GM18858 (cell line): Measurements from ENCODE around the gene MASP2.
A peak's percentile ranks its signal among the peaks of the same experiment; 100 is the strongest.
"Not testable (repeated sequence)": the region's sequence is repeated elsewhere in the genome, so short reads cannot be mapped to it uniquely, and the experiment has no call there.

ENCODE experiments used
- ATAC-seq: cut with Tn5 transposase; IDR thresholded peaks from one replicate; pipeline ENCODE4 v1.9.1; 2021; ENCODE audit not compliant: unreplicated experiment

Gene MASP2

DNA sequence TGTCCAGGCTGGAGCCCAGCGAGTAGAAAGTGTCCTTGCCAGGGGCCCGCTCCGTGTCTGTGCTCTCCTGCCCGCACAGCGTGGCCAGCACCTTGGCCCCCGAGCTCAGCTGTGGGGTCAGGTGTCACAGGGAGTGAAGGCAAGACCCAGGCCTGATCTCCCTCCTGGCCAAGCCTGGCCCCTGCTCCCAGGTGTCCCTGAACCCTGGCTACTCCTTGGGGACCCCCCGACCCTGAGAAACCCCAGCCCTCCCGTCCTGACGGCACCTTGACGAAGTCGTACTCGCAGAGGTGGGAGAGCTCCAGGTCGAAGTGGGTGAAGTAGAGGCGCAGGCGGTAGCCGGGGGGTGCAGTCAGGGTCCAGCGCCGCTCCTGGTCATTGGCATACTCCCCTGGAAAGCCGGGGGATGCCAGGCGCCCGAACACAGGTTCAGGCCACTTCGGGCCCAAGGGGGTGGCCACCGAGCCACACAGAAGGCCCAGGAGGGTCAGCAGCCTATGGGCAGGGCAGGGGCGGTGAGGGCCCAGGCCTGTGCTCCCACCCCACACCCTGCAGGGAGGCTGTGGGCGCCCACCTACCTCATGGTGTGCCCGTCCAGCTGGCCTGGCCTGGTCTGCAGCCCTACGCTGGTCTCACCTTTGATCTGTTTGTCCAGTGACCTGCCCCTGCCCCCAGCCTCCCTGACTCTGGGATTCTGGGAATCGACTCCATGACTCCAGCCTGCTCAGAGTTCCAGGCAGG lies at the start of gene MASP2:
Gene MASP2, minus strand, starts transcription at position 615 of the 741 bp plus-strand sequence. Its CDS starts 32 bp downstream, at position 583.
- no peak for ATAC-seq

DNA sequence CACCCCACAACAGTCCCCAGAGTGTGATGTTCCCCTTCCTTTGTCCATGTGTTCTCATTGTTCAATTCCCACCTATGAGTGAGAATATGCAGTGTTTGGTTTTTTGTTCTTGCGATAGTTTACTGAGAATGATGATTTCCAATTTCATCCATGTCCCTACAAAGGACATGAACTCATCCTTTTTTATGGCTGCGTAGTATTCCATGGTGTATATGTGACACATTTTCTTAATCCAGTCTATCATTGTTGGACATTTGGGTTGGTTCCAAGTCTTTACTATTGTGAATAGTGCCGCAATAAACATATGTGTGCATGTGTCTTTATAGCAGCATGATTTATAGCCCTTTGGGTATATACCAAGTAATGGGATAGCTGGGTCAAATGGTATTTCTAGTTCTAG lies 36.7 kb upstream of the MASP2 start:
- ATAC-seq: not testable (repeated sequence)

DNA sequence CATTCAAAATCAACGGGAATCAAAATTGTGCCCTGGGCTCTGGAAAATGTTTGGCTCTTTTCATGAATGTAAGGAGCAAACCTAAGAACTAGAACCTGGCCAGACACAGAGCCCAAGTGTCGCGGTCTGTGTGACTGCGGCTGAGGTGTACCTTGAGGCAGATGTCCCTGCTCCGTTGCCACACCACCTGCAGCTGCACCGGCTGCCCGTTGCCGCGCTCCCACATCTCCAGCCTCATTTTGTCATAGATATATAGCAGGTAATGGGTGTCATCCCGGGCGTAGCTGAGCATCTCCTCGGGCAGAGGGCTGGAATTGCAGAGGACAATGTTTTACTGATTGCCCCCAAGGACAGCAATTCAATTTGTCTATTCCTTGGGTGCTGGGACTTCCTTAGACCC lies 33.9 kb upstream of the MASP2 start:
- no peak for ATAC-seq

DNA sequence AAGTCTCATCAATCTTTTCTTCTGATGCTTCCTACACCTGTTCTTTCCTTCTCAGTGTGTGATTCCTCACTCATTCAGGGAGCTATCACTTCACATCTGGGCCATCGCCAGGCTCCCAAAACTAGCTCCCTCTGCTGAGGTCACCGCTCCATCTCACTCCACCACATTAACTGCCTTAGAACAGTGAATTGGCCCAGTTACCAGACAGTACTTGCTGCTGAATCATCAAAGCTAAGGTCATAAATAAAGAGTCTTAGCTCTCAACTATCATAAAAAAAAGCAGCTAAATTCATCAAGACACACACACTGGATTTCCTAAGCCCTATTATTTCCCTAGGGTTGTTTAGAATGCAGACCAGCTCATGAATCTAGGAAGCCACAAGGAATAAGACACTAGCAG lies 31.6 kb upstream of the MASP2 start:
- ATAC-seq: no peak

DNA sequence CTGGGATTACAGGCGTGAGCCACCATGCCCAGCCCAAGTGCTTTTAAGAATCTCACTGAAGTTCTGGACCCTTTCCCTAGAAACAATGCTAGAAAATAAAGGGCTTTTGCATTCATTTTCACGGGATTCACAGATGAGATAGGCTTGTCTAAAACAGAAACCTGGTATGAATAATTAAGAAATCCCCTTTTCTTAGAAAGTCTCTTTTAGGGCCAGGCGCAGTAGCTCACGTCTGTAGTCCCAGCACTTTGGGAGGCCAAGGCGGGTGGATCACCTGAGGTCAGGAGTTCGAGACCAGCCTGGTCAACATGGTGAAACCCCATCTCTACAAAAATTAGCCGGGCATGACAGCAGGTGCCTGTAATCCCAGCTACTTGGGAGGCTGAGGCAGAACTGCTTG lies 26.4 kb upstream of the MASP2 start:
- not testable (repeated sequence) for ATAC-seq

DNA sequence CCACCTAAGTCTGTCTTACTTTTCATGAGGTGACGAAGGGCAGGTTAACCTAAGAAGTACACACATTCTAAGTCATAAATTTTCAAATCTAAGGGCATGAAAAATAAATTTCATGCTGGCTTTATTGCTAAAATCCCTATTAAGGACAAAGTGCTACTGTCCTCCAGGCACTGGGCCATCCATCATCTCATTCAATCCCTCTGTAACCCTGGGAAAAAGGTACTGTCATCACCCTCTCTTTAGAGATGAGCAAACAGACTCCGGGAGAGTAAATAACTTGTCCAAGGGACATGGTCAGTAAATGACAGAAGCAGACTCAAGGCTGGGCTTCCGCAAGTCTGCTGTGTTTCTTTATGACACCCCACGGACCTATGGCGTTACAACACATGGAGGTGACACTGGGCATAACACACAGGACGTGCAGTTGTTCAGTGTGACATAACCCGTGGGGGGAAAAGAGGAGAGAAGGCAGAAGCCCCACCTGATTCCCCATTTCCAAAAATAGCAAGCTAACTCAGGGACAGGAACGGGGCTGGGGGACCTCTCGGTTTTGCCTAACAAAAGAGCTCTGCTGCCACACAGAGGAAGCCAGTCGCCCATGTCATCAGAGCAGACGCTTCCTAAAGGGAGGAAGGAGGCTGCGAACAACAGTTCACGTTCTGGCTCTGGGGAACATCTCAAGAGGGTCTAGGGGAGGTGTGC lies 25.3 kb upstream of the MASP2 start:
- ATAC-seq: no peak

DNA sequence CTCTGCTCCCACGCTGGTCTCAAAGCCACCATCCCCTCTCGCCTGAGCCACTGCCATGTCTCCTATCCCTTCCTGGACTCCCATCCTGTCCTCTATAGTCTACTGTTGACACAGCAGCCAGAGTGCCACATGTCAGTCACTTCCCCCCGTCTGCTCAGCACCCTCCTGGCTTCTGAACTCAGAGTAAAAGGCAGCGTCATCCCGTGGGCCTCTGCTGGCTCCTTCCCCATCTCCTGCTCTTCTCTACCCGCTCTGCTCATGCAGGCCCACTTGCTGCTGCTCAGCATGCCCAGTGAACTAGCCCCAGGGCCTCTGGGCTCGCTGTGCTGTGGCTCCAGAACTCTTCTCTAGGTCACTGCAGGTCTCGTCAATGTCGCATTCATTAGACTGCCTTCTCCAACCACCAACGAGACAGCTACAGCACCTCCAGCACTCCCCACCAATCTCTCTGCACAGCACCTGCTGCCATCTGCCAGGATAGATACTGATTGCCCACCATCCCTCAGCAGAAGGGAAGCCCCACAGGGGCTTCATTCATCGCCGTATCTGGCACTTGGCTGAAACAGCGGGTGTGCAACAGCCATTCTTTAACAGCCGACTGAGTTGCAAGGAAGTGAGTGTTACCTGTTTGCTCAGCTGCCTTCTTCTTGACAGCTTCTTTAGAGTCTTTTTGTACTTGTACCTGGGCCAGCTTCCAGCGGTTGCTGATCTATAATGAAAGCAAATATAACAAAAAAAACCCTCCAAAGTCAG lies 24.6 kb upstream of the MASP2 start:
- ATAC-seq: no peak

DNA sequence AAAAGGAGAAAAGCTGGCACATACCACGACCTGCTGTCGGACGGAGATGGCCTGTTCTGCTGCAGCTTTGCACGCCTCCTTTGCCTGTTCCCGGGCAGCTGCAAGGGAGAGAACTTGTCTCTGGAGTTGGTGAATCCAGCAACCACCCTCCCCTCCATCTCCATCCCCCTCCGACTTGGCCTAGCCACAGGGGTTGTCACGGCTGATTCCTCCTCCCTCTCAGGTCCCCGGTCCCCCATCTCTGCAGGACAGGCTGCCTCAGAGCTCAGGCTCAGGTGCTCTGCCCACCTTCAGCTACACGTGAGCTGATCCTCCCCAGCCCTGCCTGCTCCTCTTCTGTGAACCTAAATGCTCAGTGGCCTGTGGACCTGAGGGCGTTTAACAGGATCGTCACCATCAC lies 23.8 kb upstream of the MASP2 start:
- no peak for ATAC-seq

DNA sequence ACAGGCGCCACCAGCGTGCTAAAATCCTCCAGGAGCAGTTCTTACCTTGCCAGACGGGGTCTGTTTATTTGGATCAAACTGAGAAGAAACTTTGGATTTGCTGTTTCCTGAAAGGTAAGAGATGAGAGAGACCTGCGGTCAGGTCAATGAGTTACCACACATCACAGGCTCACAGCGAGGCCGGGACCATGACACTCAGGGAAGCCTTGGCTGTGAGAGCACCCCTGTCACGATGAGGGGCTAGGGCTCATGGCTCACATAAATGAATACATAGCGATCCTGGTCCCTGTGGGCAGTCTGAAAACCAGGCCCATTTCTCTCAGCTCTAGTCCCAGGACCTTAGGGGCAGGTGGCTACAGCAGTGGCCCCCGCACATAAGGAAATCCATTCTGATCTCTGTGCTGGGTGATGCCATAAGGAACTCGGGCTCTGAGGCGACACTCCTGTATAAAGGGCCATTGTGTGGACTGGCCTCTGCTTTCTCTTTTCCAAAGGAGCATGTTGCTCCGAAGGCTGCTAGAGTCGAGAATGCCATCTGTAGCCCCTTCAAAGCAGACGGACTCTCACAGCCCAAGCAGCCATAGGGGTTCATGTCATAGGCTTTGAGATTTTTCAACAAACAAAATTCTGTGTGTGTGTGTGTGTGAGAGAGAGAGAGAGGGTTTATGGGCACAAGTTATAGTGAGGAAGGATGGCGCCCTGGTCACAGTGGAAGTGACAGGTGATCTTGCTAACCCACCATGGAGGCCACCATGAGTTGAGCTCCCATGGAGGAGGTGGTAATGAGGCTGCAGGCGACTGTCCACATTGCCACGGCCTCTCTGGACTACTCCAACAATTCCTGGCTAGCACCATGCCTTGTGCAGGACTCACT lies 21.8 kb upstream of the MASP2 start:
- no peak for ATAC-seq

DNA sequence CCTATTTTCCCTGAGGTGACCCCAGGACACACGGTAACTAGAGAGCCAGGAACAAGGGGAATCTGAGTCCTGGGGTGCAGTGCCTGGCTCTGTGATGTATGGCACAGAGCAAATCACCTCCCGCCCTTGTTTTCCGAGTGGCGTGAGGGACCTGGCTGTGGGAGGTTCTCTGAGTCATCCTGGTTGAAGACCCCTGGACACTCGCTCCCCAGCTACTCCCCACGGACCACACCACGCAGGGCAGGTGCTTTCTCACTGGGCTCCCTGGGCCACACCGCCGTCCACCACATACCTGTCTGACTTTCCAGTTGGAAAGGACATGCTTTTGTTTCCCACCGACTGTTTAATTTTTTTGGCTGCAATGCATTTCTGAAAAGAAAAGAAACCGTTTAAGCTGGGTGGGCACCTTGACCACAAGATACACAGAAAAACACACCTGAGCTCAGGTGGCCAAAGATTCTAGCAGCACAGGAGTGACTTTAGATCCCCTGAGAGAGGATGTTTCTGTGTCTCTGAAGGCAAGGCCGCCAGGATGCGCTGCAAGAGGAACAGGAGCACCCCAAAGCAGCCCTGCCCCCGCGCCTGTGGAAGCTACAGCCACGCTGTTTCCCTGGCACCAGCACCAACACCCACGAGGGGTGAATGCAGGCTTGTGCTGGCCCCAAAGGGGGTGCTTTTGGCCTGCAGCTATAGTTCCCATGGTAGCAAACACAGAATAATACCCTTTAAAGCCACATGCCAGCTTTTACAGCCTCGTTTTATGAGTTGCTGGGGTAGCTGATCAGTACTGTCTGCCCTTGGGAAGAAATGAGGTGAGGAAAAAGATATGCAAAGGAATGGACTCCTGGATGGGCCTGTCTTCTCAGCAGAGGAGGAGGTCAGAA lies 20.9 kb upstream of the MASP2 start:
- no peak for ATAC-seq

DNA sequence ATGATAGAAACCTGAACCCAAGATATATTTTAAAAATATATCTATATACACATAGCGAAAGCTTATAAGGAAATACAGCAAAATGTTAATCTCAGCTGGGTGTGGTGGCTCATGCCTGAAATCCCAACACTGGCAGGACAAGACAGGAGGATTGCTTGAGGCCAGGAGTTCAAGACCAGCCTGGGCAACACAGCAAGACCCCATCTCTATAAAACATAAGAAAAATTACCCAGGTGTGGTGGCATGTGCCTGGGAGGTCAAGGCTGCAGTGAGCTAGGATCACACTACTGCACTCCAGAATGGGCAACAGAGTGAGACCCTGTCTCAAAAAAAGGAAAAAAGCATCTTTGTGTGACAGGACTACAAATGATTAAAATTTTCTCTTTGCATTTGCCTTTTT lies 18.8 kb upstream of the MASP2 start:
- no peak for ATAC-seq

DNA sequence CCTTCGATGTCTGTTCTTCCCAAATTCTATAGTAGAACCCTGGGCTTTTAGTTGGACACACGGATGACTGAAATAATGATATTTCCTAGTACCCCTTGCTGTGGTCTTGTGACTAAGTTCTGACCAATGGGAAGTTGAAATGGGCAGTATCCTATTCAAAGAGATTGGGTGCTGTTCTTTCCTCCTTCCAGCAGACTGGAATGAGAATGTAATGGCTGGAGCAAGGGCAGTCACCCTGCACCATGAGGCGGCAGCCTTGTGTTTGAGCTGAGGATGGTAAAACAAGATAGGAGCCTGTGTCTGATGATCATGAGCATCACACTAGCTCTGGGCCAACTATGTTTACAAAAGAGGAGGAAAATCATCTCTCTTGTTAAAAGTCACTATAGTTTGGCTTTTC lies 17.9 kb upstream of the MASP2 start:
- ATAC-seq: no peak

DNA sequence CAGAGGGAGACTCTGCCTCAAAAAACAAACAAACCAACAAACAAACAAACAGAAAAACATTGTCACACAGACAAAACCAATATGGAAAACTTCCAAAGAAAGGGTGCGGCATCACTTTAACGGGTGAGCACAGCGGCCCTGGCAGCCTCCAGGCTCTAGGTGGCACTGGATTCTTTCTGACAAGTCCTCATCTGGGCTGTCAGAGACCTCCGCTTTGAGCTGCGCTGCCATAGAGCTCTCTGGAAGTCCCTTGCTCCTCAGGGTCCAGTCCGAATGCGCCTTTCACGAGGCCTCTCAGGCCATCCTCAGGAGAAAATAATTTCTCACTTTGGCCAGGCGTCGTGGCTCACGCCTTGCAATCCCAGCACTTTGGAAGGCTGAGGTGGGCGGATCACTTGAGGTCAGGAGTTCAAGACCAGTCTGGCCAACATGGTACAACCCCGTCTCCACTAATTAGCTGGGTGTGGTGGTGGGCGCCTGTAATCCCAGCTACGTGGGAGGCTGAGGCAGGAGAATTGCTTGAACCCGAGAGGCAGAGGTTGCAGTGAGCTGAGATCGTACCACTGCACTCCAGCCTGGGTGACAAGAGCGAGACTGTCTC lies 17.0 kb upstream of the MASP2 start:
- ATAC-seq: not testable (repeated sequence)

DNA sequence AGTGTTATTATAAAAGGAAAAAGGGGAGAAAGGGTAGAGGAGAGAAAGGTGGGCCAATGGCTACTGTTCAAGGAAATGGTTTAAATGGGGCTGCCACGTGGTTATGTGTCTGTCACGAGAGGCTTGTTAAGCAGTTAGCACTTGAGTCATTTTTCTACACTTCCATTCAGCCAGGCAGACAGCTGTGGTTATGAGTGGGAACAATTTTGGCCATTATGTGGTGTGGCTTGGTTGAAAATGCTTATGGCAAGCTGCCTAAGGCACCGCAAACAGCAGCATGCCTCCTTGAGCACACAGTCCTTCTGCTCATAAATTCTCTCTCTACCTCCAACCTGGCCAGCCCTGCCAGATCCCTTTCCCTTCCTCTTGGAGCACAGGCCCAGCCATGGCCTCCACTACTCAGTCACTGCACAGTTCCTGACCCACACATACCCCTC lies 15.9 kb upstream of the MASP2 start:
- ATAC-seq: peak; percentile 32

DNA sequence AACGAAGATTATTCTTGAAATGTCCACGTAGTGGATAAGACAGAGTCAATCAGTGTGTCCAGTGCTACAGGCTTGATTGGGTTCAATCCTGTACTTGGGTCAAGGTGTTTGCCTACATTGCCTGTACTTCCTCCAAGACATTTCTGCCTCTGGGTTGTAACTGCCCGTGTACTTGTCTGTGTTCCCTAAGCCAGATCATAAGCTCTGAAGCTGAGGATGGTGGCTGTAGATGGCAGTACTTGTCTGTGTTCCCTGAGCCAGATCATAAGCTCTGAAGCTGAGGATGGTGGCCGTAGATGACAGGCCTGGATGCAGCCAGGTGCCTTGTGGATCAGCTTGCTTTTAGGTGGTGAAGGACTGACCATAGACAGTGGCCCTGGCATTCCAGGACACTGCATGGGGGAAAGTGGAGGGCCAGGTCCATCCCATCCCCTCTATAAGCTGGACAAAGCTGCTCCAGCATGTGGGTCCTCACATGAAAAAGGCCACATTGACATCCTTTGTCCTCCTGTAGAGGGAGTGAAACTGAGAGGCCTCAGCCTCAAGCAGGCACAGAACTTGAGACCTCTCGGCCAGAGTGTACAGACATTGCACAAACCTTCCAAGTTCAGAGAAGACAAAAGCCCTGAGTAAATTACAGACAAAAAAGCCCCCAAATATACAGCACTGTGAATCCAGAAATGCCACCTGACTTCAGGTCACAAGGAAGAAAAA lies 14.8 kb upstream of the MASP2 start:
- no peak for ATAC-seq

DNA sequence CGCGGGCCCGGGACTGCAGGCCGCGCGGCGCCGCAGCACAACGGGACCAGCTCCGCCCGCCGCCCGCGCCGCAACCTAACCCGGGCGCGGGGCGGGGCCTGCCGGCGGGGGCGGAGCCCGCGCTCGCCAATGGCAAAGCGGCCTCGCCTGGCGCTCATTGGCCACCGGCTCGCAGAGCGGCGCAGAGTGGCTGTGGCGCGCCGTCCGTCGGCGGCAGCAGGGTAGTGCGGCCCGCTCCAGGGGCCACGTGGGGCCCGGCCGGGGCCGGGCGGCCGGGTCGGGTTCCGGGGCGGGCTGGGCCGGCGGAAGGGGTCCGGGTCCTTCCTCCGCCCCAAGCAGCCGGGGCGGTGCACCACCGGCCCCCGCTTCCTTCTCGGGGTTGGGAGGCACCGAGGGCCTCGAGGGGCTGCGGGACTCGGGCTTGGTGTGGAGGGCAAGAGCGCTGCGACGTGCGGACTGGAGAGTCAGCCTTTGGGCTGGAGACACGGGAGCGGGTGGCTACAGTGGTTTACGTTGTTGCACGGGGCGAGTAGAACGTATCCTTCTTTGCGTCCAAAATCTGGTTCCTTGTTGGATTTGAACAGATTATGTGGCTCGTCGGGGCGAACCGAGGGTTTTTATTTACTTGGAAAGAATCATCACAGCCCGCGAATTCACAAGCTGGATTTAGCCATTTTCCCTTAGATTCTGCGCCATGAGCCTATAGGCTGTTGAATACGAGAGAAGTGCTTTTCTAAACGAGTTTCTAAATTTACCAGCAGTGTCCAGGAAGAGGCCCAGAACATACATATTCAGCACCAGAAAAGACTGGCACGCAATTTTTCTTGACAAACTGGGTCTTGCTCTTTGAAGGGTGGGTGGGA lies 13.2 kb upstream of the MASP2 start, which contains the start of gene SRM:
Gene SRM, minus strand, starts transcription at position 51 of the 863 bp plus-strand sequence. CDS start 75 bp downstream, outside the sequence.
- peak; percentile 86 for ATAC-seq

DNA sequence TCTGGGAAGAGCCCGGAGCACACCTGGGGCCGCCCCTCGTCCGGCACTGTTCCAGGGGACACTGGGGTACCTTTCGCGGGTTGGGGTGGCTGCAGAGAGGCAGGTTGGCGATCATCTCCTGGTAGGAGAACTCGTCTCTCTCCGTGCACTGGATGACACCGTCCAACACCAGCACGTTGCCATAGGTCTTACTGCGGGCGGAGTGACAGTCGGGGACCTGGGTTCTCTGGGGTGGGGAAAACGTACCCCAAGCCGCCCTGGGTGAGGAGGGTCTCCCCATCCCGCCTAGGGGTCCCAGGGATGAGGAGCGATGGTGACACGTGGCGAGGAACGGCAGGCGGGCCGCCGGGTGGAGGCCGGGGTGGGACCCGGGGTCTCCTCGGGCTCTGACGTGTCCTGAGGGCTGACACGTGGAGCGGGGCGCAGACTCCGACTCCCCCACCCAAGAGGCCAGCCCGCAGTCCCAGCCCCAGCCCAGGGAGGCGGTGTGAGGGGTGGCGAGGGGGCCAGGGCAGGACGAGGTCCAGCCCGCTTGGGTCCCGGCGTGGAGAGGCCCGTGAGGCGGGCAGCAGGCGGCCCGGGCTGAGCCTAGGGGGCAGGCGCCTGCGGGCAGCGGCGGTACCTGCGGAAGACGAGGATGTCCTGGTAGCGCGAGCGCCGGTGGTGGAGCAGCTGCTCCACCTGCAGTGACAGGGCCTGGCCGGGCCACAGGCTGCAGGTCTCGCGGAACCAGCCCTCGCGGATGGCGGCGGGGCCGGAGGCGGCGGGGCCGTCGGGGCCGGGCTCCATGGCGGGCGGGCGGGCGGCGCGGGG lies 12.3 kb upstream of the MASP2 start:
- ATAC-seq: peak; percentile 9
